Measurements from ENCODE around the gene FAM83D.

The FAM83D gene

GRCh38 chr20:38947931-38948362 is 21.7 kb downstream of the FAM83D start:
- Histone ChIP-seq H3K14ac (ENCODE audit: low read length in 2 of 2) (no peak overlapping the region), H3K9me3 (ENCODE audit: control insufficient read depth, low read length) (no peaks in the 10 kb centered on the region), H3K27ac (ENCODE audit: low read length, poor library complexity, severe bottlenecking) (no peak overlapping the region), H2BK120ac (ENCODE audit: low read depth, low read length) (no peak overlapping the region), H4K8ac (ENCODE audit: low read length) (no peak overlapping the region), H2BK12ac (ENCODE audit: low read length in 2 of 2) (no peak overlapping the region), H2BK5ac (ENCODE audit: low read depth, low read length, poor library complexity, severe bottlenecking) (no peak overlapping the region), H3K4me3 (ENCODE audit: insufficient read depth in 1 of 2, low read depth in 1 of 2, low read length in 2 of 2) (no peak overlapping the region), H3K4me2 (ENCODE audit: low read length, poor library complexity, severe bottlenecking) (no peak overlapping the region), H2AFZ (ENCODE audit: low read depth, low read length) (no peak overlapping the region), H3K23ac (ENCODE audit: low read length in 2 of 2) (no peak overlapping the region), H2AK5ac (ENCODE audit: low read length, severe bottlenecking) (no peak overlapping the region), H2BK15ac (ENCODE audit: low read depth, poor library complexity, severe bottlenecking) (no peak overlapping the region), H3K4ac (ENCODE audit: low read depth in 1 of 2, low read length in 2 of 2) (no peak overlapping the region), H3K18ac (ENCODE audit: low read depth in 1 of 2, low read length in 2 of 2) (no peak overlapping the region), H3K36me3 (ENCODE audit: control insufficient read depth in 1 of 2, insufficient read depth in 2 of 2, low read depth in 1 of 2, low read length in 2 of 2) (peaks cover 5 to 11% of the 10 kb centered on the region in 2 experiments), H3K4me1 (ENCODE audit: control insufficient read depth, insufficient read depth, low read depth, low read length) (no peaks in the 10 kb centered on the region), H3K9ac (ENCODE audit: low read length) (no peak overlapping the region), H4K91ac (ENCODE audit: low read length) (no peak overlapping the region), H3K79me1 (replicated peaks; ENCODE audit: low read length, poor library complexity, severe bottlenecking) (peaks cover 23% of the 10 kb centered on the region), H3K27me3 (ENCODE audit: control insufficient read depth in 1 of 2, insufficient read depth in 1 of 2, low read length in 2 of 2) (no peaks in the 10 kb centered on the region)
- no peak for DNase-seq
- WGBS: 96% methylated on average over 6 of the region's 7 CpGs

- no peak overlapping the region for H3K27ac ChIP-seq (ENCODE audit: low read length, poor library complexity, severe bottlenecking)
- no peak overlapping the region for H2BK5ac ChIP-seq (ENCODE audit: low read depth, low read length, poor library complexity, severe bottlenecking)
- H3K23ac ChIP-seq (ENCODE audit: low read length in 2 of 2): no peak overlapping the region
- H4K91ac ChIP-seq (ENCODE audit: low read length): no peak overlapping the region
- 97% methylated on average over 2 of the region's 2 CpGs for WGBS
- no peak overlapping the region for H2AFZ ChIP-seq (ENCODE audit: low read depth, low read length)
- no peaks in the 10 kb centered on the region for H3K4me1 ChIP-seq (ENCODE audit: control insufficient read depth, insufficient read depth, low read depth, low read length)
- H2BK15ac ChIP-seq (ENCODE audit: low read depth, poor library complexity, severe bottlenecking): no peak overlapping the region
- H3K9ac ChIP-seq (ENCODE audit: low read length): no peak overlapping the region
- no peak overlapping the region for H3K14ac ChIP-seq (ENCODE audit: low read length in 2 of 2)
- no peak overlapping the region for H3K4ac ChIP-seq (ENCODE audit: low read depth in 1 of 2, low read length in 2 of 2)
- H4K8ac ChIP-seq (ENCODE audit: low read length): no peak overlapping the region
- no peak overlapping the region for H2BK12ac ChIP-seq (ENCODE audit: low read length in 2 of 2)
- H3K27me3 ChIP-seq (ENCODE audit: control insufficient read depth in 1 of 2, insufficient read depth in 1 of 2, low read length in 2 of 2): no peaks in the 10 kb centered on the region
- no peak for DNase-seq
- H3K18ac ChIP-seq (ENCODE audit: low read depth in 1 of 2, low read length in 2 of 2): no peak overlapping the region
- peaks cover 5 to 11% of the 10 kb centered on the region in 2 experiments for H3K36me3 ChIP-seq (ENCODE audit: control insufficient read depth in 1 of 2, insufficient read depth in 2 of 2, low read depth in 1 of 2, low read length in 2 of 2)
- H3K79me1 ChIP-seq (replicated peaks; ENCODE audit: low read length, poor library complexity, severe bottlenecking): peaks cover 25% of the 10 kb centered on the region
- no peak overlapping the region for H2BK120ac ChIP-seq (ENCODE audit: low read depth, low read length)
- H2AK5ac ChIP-seq (ENCODE audit: low read length, severe bottlenecking): no peak overlapping the region
- H3K9me3 ChIP-seq (ENCODE audit: control insufficient read depth, low read length): no peaks in the 10 kb centered on the region
- no peak overlapping the region for H3K4me2 ChIP-seq (ENCODE audit: low read length, poor library complexity, severe bottlenecking)
- no peak overlapping the region for H3K4me3 ChIP-seq (ENCODE audit: insufficient read depth in 1 of 2, low read depth in 1 of 2, low read length in 2 of 2)
These were observed 24.0 kb downstream of the FAM83D start for GRCh38 chr20:38950254-38950653.

GRCh38 chr20:38951611-38952010 is 25.4 kb downstream of the FAM83D start:
- Histone ChIP-seq H3K14ac (ENCODE audit: low read length in 2 of 2) (no peak overlapping the region), H3K27ac (ENCODE audit: low read length, poor library complexity, severe bottlenecking) (no peak overlapping the region), H3K9ac (ENCODE audit: low read length) (no peak overlapping the region), H2BK15ac (ENCODE audit: low read depth, poor library complexity, severe bottlenecking) (no peak overlapping the region), H2AFZ (ENCODE audit: low read depth, low read length) (no peak overlapping the region), H3K27me3 (ENCODE audit: control insufficient read depth in 1 of 2, insufficient read depth in 1 of 2, low read length in 2 of 2) (no peaks in the 10 kb centered on the region), H3K79me1 (replicated peaks; ENCODE audit: low read length, poor library complexity, severe bottlenecking) (peaks cover 25% of the 10 kb centered on the region), H2BK120ac (ENCODE audit: low read depth, low read length) (no peak overlapping the region), H3K36me3 (ENCODE audit: control insufficient read depth in 1 of 2, insufficient read depth in 2 of 2, low read depth in 1 of 2, low read length in 2 of 2) (peaks cover 5 to 11% of the 10 kb centered on the region in 2 experiments), H3K4me3 (ENCODE audit: insufficient read depth in 1 of 2, low read depth in 1 of 2, low read length in 2 of 2) (no peak overlapping the region), H2BK5ac (ENCODE audit: low read depth, low read length, poor library complexity, severe bottlenecking) (no peak overlapping the region), H3K18ac (ENCODE audit: low read depth in 1 of 2, low read length in 2 of 2) (no peak overlapping the region), H3K9me3 (ENCODE audit: control insufficient read depth, low read length) (no peaks in the 10 kb centered on the region), H3K4me1 (ENCODE audit: control insufficient read depth, insufficient read depth, low read depth, low read length) (no peaks in the 10 kb centered on the region), H2BK12ac (ENCODE audit: low read length in 2 of 2) (no peak overlapping the region), H4K8ac (ENCODE audit: low read length) (no peak overlapping the region), H3K23ac (ENCODE audit: low read length in 2 of 2) (no peak overlapping the region), H3K4ac (ENCODE audit: low read depth in 1 of 2, low read length in 2 of 2) (no peak overlapping the region), H4K91ac (ENCODE audit: low read length) (no peak overlapping the region), H3K4me2 (ENCODE audit: low read length, poor library complexity, severe bottlenecking) (no peak overlapping the region), H2AK5ac (ENCODE audit: low read length, severe bottlenecking) (no peak overlapping the region)
- DNase-seq: no peak
- WGBS: over 99% methylated on average over 9 of the region's 9 CpGs

- Histone ChIP-seq H3K18ac (ENCODE audit: low read depth in 1 of 2, low read length in 2 of 2) (no peak overlapping the region), H2BK15ac (ENCODE audit: low read depth, poor library complexity, severe bottlenecking) (no peak overlapping the region), H3K4me1 (ENCODE audit: control insufficient read depth, insufficient read depth, low read depth, low read length) (no peaks in the 10 kb centered on the region), H3K79me1 (replicated peaks; ENCODE audit: low read length, poor library complexity, severe bottlenecking) (peaks cover 25% of the 10 kb centered on the region), H3K4ac (ENCODE audit: low read depth in 1 of 2, low read length in 2 of 2) (no peak overlapping the region), H2AK5ac (ENCODE audit: low read length, severe bottlenecking) (no peak overlapping the region), H3K23ac (ENCODE audit: low read length in 2 of 2) (no peak overlapping the region), H2BK12ac (ENCODE audit: low read length in 2 of 2) (peak overlapping the region in 1 of 2 experiments; percentile 6), H3K4me3 (ENCODE audit: insufficient read depth in 1 of 2, low read depth in 1 of 2, low read length in 2 of 2) (no peak overlapping the region), H3K9ac (ENCODE audit: low read length) (no peak overlapping the region), H2AFZ (ENCODE audit: low read depth, low read length) (no peak overlapping the region), H3K14ac (ENCODE audit: low read length in 2 of 2) (no peak overlapping the region), H4K8ac (ENCODE audit: low read length) (no peak overlapping the region), H3K4me2 (ENCODE audit: low read length, poor library complexity, severe bottlenecking) (no peak overlapping the region), H2BK5ac (ENCODE audit: low read depth, low read length, poor library complexity, severe bottlenecking) (no peak overlapping the region), H4K91ac (ENCODE audit: low read length) (no peak overlapping the region), H3K27ac (ENCODE audit: low read length, poor library complexity, severe bottlenecking) (no peak overlapping the region), H2BK120ac (ENCODE audit: low read depth, low read length) (no peak overlapping the region), H3K36me3 (ENCODE audit: control insufficient read depth in 1 of 2, insufficient read depth in 2 of 2, low read depth in 1 of 2, low read length in 2 of 2) (peaks cover 5 to 11% of the 10 kb centered on the region in 2 experiments), H3K27me3 (ENCODE audit: control insufficient read depth in 1 of 2, insufficient read depth in 1 of 2, low read length in 2 of 2) (no peaks in the 10 kb centered on the region), H3K9me3 (ENCODE audit: control insufficient read depth, low read length) (no peaks in the 10 kb centered on the region)
- no peak for DNase-seq
- 96% methylated on average over 6 of the region's 6 CpGs for WGBS
These were observed 25.9 kb downstream of the FAM83D start for GRCh38 chr20:38952153-38952552.

All from mesenchymal stem cell (in vitro differentiated cells and primary cell).